GM19328 (cell line): ENCODE results near the gene DIAPH2.
"Not testable (repeated sequence)": the region's sequence is repeated elsewhere in the genome, so short reads cannot be mapped to it uniquely, and the experiment has no call there.

Source experiments
- ATAC-seq: cut with Tn5 transposase; IDR thresholded peaks from one replicate; pipeline ENCODE4 v1.9.1; 2021; ENCODE audit warnings: mild to moderate bottlenecking, moderate library complexity; ENCODE audit not compliant: unreplicated experiment

The DIAPH2 gene

DNA sequence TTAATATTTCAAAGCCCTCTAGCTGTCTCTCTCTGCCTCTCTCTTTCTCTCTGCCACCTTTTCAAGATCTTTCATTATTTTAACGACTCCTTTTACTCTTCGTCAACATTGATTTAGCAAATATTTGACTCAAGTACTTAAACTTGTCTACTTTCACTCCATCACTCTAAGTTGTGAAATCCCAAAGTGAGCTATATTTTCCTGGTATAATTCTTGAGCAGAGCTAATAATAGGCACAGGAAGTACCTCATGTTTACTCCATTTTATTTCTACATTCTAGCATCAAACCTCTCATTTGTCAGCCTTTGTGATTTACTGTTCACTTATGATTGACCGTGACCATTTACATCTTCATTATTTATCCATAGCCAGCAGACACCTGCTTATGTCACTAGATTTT lies 681.6 kb downstream of the DIAPH2 start:
- ATAC-seq = no peak

DNA sequence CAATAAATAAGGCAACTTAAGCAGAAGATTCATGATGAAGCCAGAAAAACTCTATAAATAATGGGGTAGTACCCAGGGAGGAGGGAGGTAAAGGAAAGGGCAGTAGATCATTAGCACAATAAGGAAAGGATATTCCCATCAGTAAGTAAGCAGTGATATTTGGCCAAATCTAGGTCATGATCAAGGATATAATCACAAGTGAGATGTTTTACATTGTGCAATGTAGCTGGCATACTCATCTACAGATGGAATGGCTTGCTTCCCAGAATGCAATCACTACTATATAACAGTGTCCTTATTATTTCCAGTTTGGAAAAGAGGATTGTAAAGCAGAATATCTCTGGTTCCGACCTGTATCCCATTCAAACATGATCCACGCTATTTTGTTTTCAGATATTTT lies 682.5 kb downstream of the DIAPH2 start:
- ATAC-seq = no peak

DNA sequence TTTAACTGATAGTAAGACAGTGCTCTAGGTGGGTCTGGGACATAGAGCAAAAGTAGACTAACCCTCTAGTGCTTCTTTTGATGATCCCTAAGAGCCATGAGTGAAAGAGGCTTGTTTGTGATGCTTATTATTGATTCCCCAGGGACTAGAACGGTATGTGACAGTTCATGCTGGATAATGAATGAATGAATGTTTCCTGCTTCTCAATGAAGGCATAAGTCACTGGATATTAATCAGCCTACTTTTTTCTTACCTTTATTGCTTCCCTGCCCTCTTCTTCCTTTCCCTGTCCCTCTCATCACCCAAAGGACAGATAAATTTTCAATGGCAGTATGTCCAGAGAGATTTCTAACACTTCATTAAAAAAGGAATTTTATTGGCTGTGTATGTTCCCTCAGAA lies 685.3 kb downstream of the DIAPH2 start:
- no peak for ATAC-seq

DNA sequence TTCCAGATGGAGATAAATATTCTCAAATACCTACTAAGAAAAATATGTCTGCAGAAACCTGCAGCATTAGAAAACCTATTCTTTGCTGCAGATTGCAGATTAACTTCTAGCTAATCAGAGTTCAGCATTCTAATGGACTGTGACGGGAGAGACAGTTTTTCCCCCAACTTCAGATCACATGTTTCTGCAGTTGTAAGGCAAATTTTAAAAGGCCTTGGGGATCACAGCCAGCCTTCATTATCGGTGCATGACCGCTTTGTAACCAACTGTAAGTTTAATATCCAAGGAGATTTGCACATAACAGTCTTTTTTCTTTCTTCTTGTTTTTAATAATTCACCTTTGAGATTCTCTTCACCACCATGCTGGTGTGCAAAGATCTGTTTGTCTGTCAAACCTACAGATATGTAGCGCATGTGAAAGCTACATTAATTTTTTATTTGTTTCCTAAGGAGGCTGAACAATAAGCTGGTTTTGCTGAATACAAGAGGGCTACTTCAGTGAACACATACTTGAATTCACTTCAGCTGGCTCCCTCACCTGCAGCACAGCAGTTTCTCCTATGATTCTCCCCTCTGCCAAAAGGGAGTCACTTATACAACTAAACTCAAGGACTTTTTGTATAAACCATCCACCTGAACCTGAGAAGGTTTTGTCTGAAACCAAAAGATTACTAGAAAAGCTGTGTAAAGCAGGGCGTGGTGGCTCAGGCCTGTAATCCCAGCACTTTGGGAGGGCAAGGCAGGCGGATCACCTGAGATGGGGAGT lies 687.5 kb downstream of the DIAPH2 start:
- no peak for ATAC-seq

DNA sequence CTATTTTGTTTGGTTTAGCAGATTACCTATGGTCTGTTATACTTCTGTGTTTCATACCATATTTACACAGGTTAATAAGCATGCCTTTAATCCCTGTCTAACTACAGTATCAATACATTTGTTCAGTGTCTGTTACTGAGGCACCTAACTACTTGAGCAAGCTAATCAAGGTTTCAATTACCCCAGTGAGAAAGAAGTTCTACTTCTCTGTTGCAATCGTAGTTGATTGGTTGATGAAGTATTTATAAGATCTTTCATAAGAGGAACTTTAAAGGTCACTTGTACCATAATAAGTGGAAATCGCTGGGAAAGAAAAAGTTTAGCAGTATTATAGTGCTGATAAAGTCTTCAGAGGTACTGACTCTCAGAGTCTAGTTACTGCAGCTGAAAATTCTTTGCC lies 689.6 kb downstream of the DIAPH2 start:
- no peak for ATAC-seq

DNA sequence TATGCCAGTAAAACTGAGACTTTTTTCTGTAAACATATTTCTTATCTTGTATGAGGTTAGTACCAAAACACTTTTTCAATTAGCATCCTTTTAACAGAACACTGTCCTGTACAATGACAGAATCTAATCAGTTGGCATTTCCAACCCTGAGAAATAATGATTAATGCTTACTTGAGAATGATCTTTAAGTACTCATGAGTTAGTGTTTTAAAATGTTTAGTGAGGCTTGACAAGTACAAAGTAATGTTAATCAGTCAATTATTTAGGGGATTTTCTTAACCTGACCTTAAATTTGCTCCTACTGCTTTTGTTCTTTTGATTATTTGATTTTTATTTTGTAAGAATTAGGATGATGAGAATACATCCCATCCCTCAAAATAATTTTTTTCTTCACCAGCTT lies 695.6 kb downstream of the DIAPH2 start:
- no peak for ATAC-seq

DNA sequence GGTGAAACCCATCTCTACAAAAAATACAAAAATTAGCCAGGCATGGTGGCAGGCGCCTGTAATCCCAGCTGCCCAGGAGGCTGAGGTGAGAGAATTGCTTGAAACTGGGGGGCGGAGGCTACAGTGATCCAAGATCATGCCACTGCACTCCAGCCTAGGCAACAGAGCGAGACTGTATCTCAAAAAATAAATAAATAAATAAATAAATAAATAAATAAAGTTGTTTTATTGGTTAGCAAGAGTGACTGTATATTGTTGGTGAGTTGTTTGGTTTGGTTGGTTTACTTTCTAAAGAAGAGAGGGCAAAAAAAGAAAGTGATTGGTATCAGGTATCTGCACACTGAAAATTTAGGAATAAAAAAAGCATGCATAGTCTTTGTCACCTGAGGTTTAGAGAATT lies 700.0 kb downstream of the DIAPH2 start:
- ATAC-seq = no peak

DNA sequence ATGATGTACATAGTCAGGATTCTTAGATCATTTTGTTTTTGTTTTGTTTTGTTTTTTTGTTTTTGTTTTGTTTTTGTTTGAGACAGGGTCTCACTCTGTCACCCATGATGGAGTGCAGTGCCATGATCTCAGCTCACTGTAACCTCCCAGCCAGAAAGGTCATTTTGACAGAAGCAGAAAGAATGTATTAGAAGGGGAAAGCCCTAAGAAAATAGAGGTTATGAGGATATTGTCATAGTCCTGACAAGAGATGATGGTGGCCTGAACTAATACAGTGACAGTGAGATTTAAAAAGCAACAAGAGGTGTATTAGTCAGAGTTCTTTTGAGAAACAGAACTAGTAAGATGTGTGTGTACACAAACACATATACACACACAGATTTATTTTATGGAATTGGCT lies 702.4 kb downstream of the DIAPH2 start:
- ATAC-seq = no peak

DNA sequence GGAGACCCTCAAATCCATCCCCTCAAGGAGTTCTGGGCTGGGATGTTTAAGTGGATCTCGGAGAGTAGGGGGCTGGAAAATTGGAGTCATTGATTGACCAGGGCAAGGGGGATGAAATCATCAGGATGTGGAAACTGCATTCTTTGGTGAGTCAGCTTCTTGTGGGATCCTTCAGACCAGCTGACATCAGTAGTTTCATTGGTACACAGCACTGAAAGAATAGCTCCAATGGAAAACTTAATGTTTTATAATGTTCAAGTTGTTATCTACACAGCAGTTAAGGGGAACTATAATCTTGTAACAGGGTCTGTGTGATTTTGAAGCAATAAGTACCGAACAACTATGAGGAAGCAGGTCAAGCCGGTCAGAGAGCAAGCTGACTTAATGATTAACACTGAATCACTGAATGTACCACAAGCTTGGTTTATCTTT lies 705.1 kb downstream of the DIAPH2 start:
- no peak for ATAC-seq

DNA sequence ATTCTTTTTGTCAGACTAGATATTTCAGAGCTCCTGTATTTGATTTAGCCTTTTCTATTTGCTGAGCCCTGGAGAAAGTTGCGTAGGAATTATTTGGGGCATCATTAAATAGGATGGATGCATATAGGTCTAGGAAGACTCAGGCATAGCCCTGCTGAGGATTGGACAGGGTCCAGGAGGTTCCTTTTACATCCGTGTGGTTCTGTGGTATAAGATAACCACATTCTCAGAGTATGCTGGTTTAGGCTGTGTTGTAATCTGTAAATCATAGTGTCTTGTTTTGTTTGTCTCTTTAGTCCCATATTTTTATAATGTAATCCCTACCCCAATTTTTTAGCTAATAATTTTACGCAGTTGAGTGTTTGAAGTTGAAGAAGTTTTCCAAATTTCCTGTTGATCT lies 712.7 kb downstream of the DIAPH2 start:
- ATAC-seq = no peak

DNA sequence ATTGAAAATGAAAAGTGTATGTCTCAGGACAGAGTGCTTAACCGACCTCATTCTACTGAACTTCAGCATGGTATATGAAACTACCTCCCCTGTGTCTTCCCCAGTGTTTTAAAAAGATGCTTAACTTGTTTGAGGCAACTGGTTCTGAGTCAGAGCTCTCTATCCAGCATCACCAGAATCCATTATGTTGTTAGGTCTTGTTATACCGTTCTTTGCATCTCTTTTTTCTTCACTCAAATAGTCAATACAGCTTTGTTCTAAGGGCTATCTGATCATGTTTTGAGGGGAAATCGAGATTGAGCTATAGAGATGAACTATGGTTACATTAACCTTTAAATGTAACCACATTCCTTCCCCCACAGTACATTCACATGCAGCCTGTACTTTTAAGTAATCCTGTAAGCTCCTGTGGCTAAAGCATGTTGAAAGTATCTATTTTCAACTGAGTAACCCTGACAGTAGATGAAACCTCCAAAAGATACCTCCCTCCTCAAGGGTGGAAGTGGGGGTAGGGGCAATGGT lies 713.4 kb downstream of the DIAPH2 start:
- peak; percentile 44 for ATAC-seq

DNA sequence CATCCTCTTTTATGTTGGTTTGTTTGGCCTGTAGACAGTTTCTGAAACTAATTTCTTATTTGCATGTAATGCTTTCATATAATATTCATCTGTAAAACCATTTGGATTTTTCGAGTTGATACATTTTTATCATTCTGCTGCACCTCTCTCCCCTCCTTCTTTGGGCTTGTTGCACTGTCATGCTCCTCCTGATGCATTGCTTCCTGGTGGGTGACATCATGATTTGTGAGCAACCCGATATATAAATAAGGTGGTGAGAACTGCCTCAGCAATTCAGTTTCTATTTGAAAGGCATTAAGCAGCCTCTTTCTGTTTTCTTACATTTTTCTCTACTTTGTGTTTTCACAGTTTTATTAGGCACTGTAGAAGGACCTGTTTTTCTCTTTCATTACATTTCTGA lies 714.8 kb downstream of the DIAPH2 start:
- peak; percentile 31 for ATAC-seq

DNA sequence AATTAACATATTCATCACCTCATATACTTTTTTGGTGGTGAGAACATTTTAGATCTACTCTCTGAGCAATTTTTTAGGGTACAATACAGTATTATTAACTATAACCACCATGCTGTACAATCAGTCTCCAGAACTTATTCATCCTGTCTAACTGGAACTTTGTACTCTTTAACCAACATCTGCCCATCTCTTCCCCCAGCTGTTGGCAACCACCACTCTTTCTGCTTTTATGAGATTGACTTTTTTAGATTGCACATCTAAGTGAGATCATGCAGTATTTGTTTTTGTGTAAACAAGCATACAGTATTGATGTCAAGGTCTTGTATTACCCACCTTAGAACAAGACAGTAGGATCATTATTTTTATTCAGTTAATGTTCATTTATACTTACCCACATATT lies 715.9 kb downstream of the DIAPH2 start:
- ATAC-seq = no peak

DNA sequence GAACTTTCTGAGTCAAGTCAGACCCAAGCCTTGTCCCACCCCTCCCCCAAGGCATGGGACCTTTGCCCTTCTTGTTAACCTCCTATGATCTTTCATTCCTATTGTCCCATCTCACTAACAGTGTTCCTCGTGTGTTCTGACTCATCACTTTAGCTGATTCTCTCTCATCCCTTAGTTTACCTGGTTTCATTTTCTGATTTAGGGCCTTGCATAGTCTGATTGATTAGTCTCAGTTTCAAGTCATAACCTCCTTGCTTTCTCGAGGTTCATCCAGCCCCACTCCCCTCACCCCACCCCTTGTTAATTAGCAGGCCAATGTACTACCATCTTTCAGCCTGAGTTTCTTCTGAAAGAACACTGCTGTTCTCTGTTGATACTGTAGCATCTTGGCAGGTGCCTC lies 716.5 kb downstream of the DIAPH2 start:
- ATAC-seq = peak; percentile 37

DNA sequence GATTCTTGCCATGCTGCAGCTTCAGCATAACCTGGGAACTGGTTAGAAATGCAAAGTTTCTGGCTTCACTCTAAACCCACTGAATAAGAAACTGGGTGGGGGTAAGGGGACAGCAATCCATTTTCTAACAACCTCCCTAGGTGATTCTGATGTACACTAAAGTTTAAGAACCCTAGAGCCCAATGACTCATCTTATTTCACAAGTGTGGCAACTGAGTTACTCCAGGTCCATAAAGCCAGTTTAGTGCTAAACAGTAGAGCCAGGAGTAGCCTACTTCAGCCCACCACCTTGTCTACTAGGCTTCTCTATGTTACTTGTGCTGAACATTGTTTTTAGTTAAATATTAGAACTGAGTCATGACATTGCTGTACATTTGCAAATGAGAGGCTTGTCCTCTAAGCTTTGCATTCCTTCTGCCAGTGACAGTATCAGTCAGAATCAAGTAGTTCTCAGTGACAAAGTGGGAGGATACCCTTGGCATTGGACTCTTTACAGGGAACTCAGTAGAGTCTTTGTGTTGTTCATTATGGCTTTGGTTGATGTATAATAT lies 717.0 kb downstream of the DIAPH2 start:
- no peak for ATAC-seq

DNA sequence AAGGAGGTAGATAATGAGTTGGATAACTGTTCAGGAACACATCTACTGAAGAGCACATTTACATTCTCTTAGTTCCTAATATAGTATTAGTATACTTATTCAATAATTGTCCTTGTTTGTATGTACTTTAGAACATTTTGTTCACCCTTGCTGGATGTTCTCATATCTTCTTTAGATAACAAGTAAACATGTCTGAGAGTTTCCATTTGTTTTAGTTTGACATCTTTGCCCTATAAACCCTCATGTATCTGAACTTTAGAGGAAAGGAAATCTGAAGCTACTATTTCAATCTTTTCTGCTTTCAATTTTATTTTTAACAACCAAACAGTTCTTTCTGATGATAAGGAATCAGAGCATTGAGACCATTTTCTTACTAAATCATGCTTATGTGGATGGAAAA lies 717.7 kb downstream of the DIAPH2 start:
- ATAC-seq = no peak

DNA sequence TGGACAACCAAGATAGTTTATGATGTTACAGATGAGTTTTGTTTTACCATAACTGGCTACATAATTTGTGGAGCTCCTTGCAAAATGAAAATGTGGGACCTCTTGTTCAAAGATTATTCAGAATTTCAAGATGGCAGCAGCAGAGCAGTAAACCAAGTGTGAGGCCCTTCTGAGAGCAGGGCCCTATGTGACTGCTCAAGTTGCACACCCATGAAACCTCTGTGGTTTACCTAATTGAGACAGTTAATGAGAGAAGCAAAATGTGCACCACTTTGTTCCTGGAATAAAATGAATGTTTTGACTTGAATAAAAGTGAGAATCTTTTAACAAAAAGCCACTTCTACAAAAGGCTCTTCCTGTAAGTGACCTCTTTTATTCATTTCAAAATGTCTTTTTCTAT lies 718.3 kb downstream of the DIAPH2 start:
- ATAC-seq = no peak

DNA sequence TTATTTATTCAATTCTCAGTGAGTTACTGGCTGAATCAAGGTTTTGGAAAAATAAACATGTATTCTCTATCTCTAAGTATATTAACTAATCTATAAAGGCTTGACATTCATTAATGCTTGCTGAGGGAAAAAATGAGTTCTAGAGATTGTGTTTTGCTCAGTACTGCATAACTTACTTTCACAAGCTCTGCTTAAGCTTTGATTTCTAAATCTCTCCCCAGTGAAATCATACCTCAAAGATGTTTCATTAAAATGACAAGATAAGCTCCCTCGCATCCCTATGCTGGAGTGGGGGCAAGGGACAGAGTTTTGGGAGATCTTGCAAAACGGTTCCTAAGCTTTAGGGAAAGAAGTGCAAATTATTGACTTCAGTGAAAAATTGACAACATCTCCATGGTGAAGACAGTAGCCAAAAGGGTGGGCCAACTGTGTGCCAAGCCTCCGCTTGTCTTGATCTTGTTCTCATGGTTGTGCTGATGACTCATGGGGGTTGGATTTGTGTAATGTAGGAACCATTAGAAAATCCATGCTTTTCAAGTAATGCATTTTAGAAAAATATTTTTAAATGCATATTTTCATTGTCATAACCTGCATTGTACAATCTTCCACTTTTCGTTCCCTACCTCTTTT lies 720.5 kb downstream of the DIAPH2 start:
- ATAC-seq = no peak

DNA sequence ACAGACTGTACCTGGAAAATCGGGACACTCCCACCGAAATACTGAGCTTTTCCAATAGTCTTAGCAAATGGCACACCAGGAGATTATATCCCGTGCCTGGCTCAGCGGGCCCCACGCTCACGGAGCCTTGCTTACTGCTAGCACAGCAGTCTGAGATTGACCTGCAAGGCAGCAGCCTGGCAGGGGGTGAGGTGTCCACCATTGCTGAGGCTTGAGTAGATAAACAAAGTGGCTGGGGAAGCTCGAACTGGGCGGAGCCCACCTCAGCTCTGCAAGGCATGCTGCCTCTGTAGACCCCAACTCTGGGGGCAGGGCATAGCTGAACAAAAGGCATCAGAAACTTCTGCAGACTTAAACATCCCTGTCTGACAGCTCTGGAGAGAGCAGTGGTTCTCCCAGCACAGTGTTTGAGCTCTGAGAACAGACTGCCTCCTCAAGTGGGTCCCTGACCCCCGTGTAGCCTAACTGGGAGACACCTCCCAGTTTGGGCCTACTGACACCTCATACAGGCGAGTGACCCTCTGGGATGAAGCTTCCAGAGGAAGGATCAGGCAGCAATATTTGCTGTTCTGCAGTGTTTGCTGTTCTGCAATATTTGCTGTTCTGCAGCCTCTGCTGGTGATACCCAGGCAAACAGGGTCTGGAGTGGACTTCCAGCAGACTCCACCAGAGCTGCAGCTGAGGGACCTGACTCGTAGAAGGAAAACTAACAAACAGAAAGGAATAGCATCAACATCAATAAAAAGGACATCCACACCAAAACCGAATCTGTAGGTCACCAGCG lies 725.2 kb downstream of the DIAPH2 start:
- not testable (repeated sequence) for ATAC-seq

DNA sequence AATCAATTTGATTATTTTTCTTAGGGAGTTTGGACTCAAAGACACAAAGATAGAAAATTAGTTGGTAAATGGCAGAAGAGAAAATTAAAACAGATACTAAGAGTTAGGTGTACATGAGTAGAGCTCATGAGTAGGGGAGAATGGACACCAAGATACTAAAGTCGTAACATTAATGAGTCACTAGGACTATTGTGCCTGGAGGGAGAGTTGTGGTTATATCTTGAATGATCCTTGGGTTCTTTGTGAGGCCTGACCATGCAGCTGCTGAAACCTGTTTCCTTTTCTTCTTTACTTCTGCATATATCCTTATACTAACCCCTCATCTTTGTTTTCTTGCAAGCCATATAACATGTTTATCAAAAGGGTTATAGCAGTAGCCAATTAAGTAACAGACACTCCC lies 731.8 kb downstream of the DIAPH2 start:
- no peak for ATAC-seq

DNA sequence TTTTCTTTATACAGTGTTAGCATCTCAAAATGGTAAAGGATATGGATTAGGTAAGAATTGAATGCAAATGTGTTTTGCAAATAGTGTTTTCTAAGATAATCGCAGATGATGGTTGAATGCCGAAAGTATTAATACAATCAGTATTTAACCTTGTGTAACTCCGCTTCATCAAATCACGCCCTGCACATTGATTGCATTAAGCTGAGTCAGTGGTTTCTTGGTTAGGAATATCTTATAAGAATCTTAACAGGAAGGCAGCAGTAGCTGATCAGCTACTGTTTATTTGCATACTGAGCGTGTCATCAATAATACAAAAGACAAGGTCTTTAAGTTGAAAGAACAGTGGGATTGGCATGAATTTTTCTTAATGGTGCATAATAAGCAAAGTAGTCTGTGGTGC lies 744.5 kb downstream of the DIAPH2 start:
- no peak for ATAC-seq
